CD4-positive, alpha-beta T cell (primary cell): ENCODE results near the gene NID2. TPM values are rescaled to one million over a fixed set of nuclear protein-coding genes. Genes with fewer than 3 reads are reported as not detected.

Experiments
- ATAC-seq: fragments of 200-7000 bp; cut with Tn5 transposase; one replicate; pipeline ENCODE4 v1.10.0; 2022; ENCODE audit warnings: mild to moderate bottlenecking; ENCODE audit not compliant: poor library complexity
- CTCF ChIA-PET: fragments of 350-600 bp; sonication (Branson Sonifier 250); formaldehyde crosslinking; loops from one replicate; lab custom pipeline; 2021; ENCODE audit warnings: antibody characterized with exemption, inconsistent platforms; lab: Charles Lee
- POLR2A ChIA-PET: fragments of 350-600 bp; sonication (Branson Sonifier 250); formaldehyde crosslinking; loops from one replicate; lab custom pipeline; 2021; ENCODE audit warnings: antibody characterized with exemption, inconsistent platforms; lab: Charles Lee
- DNase-seq, 14 experiments: peaks; one replicate each; pipeline ENCODE4 v3.0.0-alpha.2; 2013 to 2020; ENCODE audit warnings: mixed read lengths in 2 of 14
- H3K27ac ChIP-seq, 2 donors: one replicate each; pipeline versions ENCODE4 v1.5.1 to v1.7.0; 2013; ENCODE audit warnings: low read length in 2 of 2, low read depth in 1 of 2, mild to moderate bottlenecking in 1 of 2
- H3K27me3 ChIP-seq, 2 experiments: 1 replicate in 1 of 2; 2 replicates in 1 of 2; pipeline versions ENCODE4 v1.6.1 to v1.7.0; 2013; ENCODE audit warnings: low read length in 2 of 2, control low read depth in 1 of 2, mild to moderate bottlenecking in 1 of 2, moderate library complexity in 1 of 2; ENCODE audit not compliant: insufficient read depth in 2 of 2, control insufficient read depth in 1 of 2
- H3K36me3 ChIP-seq: one replicate; pipeline ENCODE4 v1.6.1; 2013; ENCODE audit warnings: low read length, control low read depth; ENCODE audit not compliant: insufficient read depth
- H3K4me1 ChIP-seq: one replicate; pipeline ENCODE4 v1.6.1; 2013; ENCODE audit warnings: low read length, control low read depth; ENCODE audit not compliant: insufficient read depth
- H3K4me3 ChIP-seq: one replicate; pipeline ENCODE4 v1.5.1; 2013; ENCODE audit warnings: mild to moderate bottlenecking, low read length, moderate library complexity
- H3K9me3 ChIP-seq, 2 experiments: 1 replicate in 1 of 2; 2 replicates in 1 of 2; pipeline versions ENCODE4 v1.6.1 to v1.7.0; 2013; ENCODE audit warnings: low read length in 2 of 2, mild to moderate bottlenecking in 2 of 2, control low read depth in 1 of 2, moderate library complexity in 1 of 2; ENCODE audit not compliant: control insufficient read depth in 1 of 2, insufficient read depth in 1 of 2
- H3K27ac Mint-ChIP-seq: one replicate; pipeline ENCODE4 v1.8.0; 2020; ENCODE audit warnings: mixed read lengths
- H3K27me3 Mint-ChIP-seq: one replicate; pipeline ENCODE4 v1.8.0; 2021; ENCODE audit warnings: mixed read lengths
- H3K36me3 Mint-ChIP-seq: one replicate; pipeline ENCODE4 v1.8.0; 2021; ENCODE audit warnings: low read depth, mixed read lengths
- H3K4me1 Mint-ChIP-seq: one replicate; pipeline ENCODE4 v1.8.0; 2021; ENCODE audit warnings: low read depth, mixed read lengths
- H3K4me3 Mint-ChIP-seq: one replicate; pipeline ENCODE4 v1.8.0; 2020; ENCODE audit warnings: mild to moderate bottlenecking, mixed read lengths
- H3K9me3 Mint-ChIP-seq: one replicate; pipeline ENCODE4 v1.8.0; 2020; ENCODE audit warnings: mixed read lengths
- intact Hi-C, 2 experiments: fragments of 100-400 bp; cut with DNase I in 1 of 2; cut with micrococcal nuclease in 1 of 2; formaldehyde crosslinking; loops; one replicate each; pipeline versions ENCODE4 v1.15.1 to v1.9.0; 2023 to 2025; cut with DNase I, micrococcal nuclease
- total RNA-seq, 174 experiments: library from RNA in 2 of 174; stranded (reverse) in 2 of 174; gene quantifications; one replicate each; pipeline ENCODE4 v1.2.3 and lab custom pipeline; 2021 to 2026
- TF ChIP-seq, protein P1 (sequence below): fragments of 200-600 bp; IDR thresholded peaks from one replicate; pipeline ENCODE4 v1.8.0; 2022; ENCODE audit warnings: antibody characterized with exemption, mild to moderate bottlenecking

NID2 gene
- total RNA-seq, 2 experiments from 2014 or later: 0.19 TPM; not detected in 1

DNA sequence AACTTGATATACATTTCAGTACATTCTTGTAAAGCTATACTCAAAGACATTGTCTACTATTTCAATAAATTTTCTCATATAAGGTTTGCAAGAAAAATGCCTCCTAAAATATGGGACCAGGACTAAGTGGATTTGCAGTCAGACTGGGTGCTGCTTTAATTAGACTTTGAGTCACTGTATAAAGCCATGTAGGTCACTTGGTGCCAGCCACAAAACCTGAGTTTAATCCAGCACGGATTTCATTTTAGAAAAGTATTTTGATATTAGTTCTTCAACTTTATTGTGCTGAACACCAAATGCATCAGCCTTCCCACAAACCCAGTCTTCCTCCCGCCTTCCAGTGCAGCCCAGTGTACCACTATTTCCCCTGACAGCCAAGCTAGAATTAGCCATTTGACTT, 9.9 kb upstream of the NID2 start:
- Mint-ChIP-seq H3K36me3 (no peaks in the 10 kb centered on the region), H3K4me3 (no peak overlapping the region), H3K27ac (no peak overlapping the region), H3K27me3 (peaks cover 18% of the 10 kb centered on the region), H3K9me3 (no peaks in the 10 kb centered on the region), H3K4me1 (no peaks in the 10 kb centered on the region)
- Histone ChIP-seq H3K27me3 (no peaks in the 10 kb centered on the region), H3K27ac (no peak overlapping the region), H3K9me3 (no peaks in the 10 kb centered on the region), H3K36me3 (no peaks in the 10 kb centered on the region), H3K4me1 (no peaks in the 10 kb centered on the region), H3K4me3 (no peak overlapping the region)
- ChIA-PET POLR2A (no interaction called here), CTCF (no interaction called here)
- no peak for ATAC-seq
- TF ChIP-seq, protein P1, sequence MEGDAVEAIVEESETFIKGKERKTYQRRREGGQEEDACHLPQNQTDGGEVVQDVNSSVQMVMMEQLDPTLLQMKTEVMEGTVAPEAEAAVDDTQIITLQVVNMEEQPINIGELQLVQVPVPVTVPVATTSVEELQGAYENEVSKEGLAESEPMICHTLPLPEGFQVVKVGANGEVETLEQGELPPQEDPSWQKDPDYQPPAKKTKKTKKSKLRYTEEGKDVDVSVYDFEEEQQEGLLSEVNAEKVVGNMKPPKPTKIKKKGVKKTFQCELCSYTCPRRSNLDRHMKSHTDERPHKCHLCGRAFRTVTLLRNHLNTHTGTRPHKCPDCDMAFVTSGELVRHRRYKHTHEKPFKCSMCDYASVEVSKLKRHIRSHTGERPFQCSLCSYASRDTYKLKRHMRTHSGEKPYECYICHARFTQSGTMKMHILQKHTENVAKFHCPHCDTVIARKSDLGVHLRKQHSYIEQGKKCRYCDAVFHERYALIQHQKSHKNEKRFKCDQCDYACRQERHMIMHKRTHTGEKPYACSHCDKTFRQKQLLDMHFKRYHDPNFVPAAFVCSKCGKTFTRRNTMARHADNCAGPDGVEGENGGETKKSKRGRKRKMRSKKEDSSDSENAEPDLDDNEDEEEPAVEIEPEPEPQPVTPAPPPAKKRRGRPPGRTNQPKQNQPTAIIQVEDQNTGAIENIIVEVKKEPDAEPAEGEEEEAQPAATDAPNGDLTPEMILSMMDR: no peak
- DNase-seq: no peak
- intact Hi-C loops: no loop called here

DNA sequence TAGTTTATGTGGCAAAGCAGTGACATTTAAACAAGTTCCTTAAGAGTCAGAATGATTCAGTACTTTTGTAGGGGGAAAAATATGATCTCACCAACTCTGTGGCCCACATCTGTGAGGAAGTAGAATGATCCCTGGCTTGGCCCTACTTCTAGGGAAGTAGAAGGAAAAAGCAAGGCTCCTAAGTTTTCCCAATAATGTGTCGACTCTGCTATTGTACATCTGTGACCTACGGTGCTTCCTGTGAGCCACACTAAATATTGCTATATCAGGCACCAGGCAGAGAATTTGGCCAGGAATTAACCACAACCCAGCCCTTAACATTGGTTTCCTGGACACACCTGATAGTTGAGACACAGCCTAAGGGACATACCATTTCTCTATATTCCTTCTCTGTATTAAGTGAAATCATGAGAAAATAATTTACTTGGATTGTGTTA, 9.3 kb upstream of the NID2 start:
- Histone ChIP-seq H3K27ac (no peak overlapping the region), H3K4me3 (no peak overlapping the region), H3K9me3 (no peaks in the 10 kb centered on the region), H3K36me3 (no peaks in the 10 kb centered on the region), H3K27me3 (no peaks in the 10 kb centered on the region), H3K4me1 (peaks cover 2% of the 10 kb centered on the region)
- ATAC-seq: no peak
- TF ChIP-seq, protein P1: no peak
- no peak for DNase-seq
- Mint-ChIP-seq H3K27me3 (peaks cover 18% of the 10 kb centered on the region), H3K36me3 (no peaks in the 10 kb centered on the region), H3K27ac (no peak overlapping the region), H3K4me1 (no peaks in the 10 kb centered on the region), H3K4me3 (no peak overlapping the region), H3K9me3 (no peaks in the 10 kb centered on the region)
- CTCF ChIA-PET: no interaction called here
- POLR2A ChIA-PET: no interaction called here
- intact Hi-C loops: no loop called here

GRCh38 chr14:52077256-52077979, 8.6 kb upstream of the NID2 start:
- peaks cover 21% of the 10 kb centered on the region for H3K27me3 Mint-ChIP-seq
- H3K27ac Mint-ChIP-seq: no peak overlapping the region
- H3K36me3 ChIP-seq: no peaks in the 10 kb centered on the region
- H3K9me3 ChIP-seq: no peaks in the 10 kb centered on the region
- H3K4me3 ChIP-seq: no peak overlapping the region
- TF ChIP-seq, protein P1: no peak
- H3K4me1 ChIP-seq: peaks cover 4% of the 10 kb centered on the region
- ATAC-seq: no peak
- H3K9me3 Mint-ChIP-seq: no peaks in the 10 kb centered on the region
- intact Hi-C loops: no loop called here
- ChIA-PET CTCF (no interaction called here), POLR2A (no interaction called here)
- no peak for DNase-seq
- peaks cover 0 to 1% of the 10 kb centered on the region in 2 experiments for H3K27me3 ChIP-seq
- no peaks in the 10 kb centered on the region for H3K4me1 Mint-ChIP-seq
- H3K36me3 Mint-ChIP-seq: no peaks in the 10 kb centered on the region
- no peak overlapping the region for H3K4me3 Mint-ChIP-seq
- no peak overlapping the region for H3K27ac ChIP-seq
